Measurements from ENCODE around the gene SLC9A9. TPM values are rescaled to one million over a fixed set of nuclear protein-coding genes. Genes with fewer than 3 reads are reported as not detected.

SLC9A9 gene
- polyA plus RNA-seq, 1 donor (not counting 4 experiments of a cell fraction or from before 2014, with no cell fraction given), result 5.2 TPM

- Histone ChIP-seq H3K4me1 (ENCODE audit: control insufficient read depth, extremely low read depth, insufficient read depth, low read length) (no peaks in the 10 kb centered on the region), H3K36me3 (ENCODE audit: control insufficient read depth in 2 of 2, extremely low read depth in 1 of 2, insufficient read depth in 2 of 2, low read length in 2 of 2) (no peaks in the 10 kb centered on the region), H3K27me3 (ENCODE audit: control insufficient read depth, extremely low read depth, insufficient read depth, low read length) (no peaks in the 10 kb centered on the region), H3K79me2 (ENCODE audit: control insufficient read depth, insufficient read depth, low read length) (no peaks in the 10 kb centered on the region), H3K4me3 (ENCODE audit: control insufficient read depth in 2 of 3, extremely low read depth in 1 of 3, insufficient read depth in 2 of 3, low read depth in 1 of 3, low read length in 3 of 3) (no peak overlapping the region), H4K20me1 (ENCODE audit: control insufficient read depth, extremely low read depth, insufficient read depth, low read length) (no peaks in the 10 kb centered on the region), H3K27ac (ENCODE audit: control insufficient read depth, insufficient read depth, low read length) (no peak overlapping the region), H3K9me3 (ENCODE audit: control insufficient read depth, low read depth, low read length) (no peaks in the 10 kb centered on the region), H3K9me1 (ENCODE audit: control insufficient read depth, extremely low read depth, insufficient read depth, low read length) (no peaks in the 10 kb centered on the region), H2AFZ (ENCODE audit: control insufficient read depth, low read length) (no peak overlapping the region), H3K9ac (ENCODE audit: control insufficient read depth, extremely low read depth, insufficient read depth, low read length) (no peak overlapping the region), H3K4me2 (ENCODE audit: control insufficient read depth, extremely low read depth, insufficient read depth, low read depth, low read length) (no peak overlapping the region)
- TF ChIP-seq CTCF (optimal IDR thresholded peaks at IDR 0.05 in 1 of 3, IDR thresholded peaks at IDR 0.05 in 1 of 3, conservative IDR thresholded peaks at IDR 0.05 in 1 of 3; ENCODE audit: extremely low read depth in 1 of 3, insufficient read depth in 2 of 3, low read length in 3 of 3), result no peak
- TF ChIP-seq EZH2 (IDR thresholded peaks at IDR 0.05; ENCODE audit: low read length), result no peak
- dilution Hi-C loops (cut with MboI; ENCODE audit: extremely low pct_ligation_motif_present, low sequenced_read_pairs), result no loop called here
- FAIRE-seq (no peak), DNase-seq (ENCODE audit: low read depth, low spot score) (no peak)
Observed at GRCh38 chr3:143402602-143403001, 445.7 kb downstream of the SLC9A9 start.

GRCh38 chr3:143396790-143397189 is 451.5 kb downstream of the SLC9A9 start:
- H3K4me2 ChIP-seq (ENCODE audit: control insufficient read depth, extremely low read depth, insufficient read depth, low read depth, low read length), result no peak overlapping the region
- no peak overlapping the region for H2AFZ ChIP-seq (ENCODE audit: control insufficient read depth, low read length)
- DNase-seq (ENCODE audit: low read depth, low spot score) (no peak), FAIRE-seq (no peak)
- no peaks in the 10 kb centered on the region for H3K4me1 ChIP-seq (ENCODE audit: control insufficient read depth, extremely low read depth, insufficient read depth, low read length)
- H4K20me1 ChIP-seq (ENCODE audit: control insufficient read depth, extremely low read depth, insufficient read depth, low read length), result no peaks in the 10 kb centered on the region
- H3K79me2 ChIP-seq (ENCODE audit: control insufficient read depth, insufficient read depth, low read length), result no peaks in the 10 kb centered on the region
- TF ChIP-seq EZH2 (IDR thresholded peaks at IDR 0.05; ENCODE audit: low read length), result no peak
- TF ChIP-seq CTCF (optimal IDR thresholded peaks at IDR 0.05 in 1 of 3, IDR thresholded peaks at IDR 0.05 in 1 of 3, conservative IDR thresholded peaks at IDR 0.05 in 1 of 3; ENCODE audit: extremely low read depth in 1 of 3, insufficient read depth in 2 of 3, low read length in 3 of 3), result no peak
- no peak overlapping the region for H3K9ac ChIP-seq (ENCODE audit: control insufficient read depth, extremely low read depth, insufficient read depth, low read length)
- no peaks in the 10 kb centered on the region for H3K36me3 ChIP-seq (ENCODE audit: control insufficient read depth in 2 of 2, extremely low read depth in 1 of 2, insufficient read depth in 2 of 2, low read length in 2 of 2)
- dilution Hi-C loops (cut with MboI; ENCODE audit: extremely low pct_ligation_motif_present, low sequenced_read_pairs), result no loop called here
- no peaks in the 10 kb centered on the region for H3K27me3 ChIP-seq (ENCODE audit: control insufficient read depth, extremely low read depth, insufficient read depth, low read length)
- H3K4me3 ChIP-seq (ENCODE audit: control insufficient read depth in 2 of 3, extremely low read depth in 1 of 3, insufficient read depth in 2 of 3, low read depth in 1 of 3, low read length in 3 of 3), result no peak overlapping the region
- no peaks in the 10 kb centered on the region for H3K9me3 ChIP-seq (ENCODE audit: control insufficient read depth, low read depth, low read length)
- no peaks in the 10 kb centered on the region for H3K9me1 ChIP-seq (ENCODE audit: control insufficient read depth, extremely low read depth, insufficient read depth, low read length)
- H3K27ac ChIP-seq (ENCODE audit: control insufficient read depth, insufficient read depth, low read length), result no peak overlapping the region

Data from keratinocyte (primary cell).